NCI-H187 (cell line): Measurements from ENCODE around the gene PAK5.
"Not testable (repeated sequence)": the region's sequence is repeated elsewhere in the genome, so short reads cannot be mapped to it uniquely, and the experiment has no call there.

ENCODE experiments used
- DNase-seq, 2 experiments: peaks; one replicate each; lab custom pipeline; 2025; lab: John Stamatoyannopoulos, UW

Gene PAK5

GRCh38 chr20:9685011-9685410 lies 153.9 kb downstream of the PAK5 start:
- DNase-seq, result no peak

- no peak for DNase-seq
Measured at GRCh38 chr20:9677100-9677623, 161.7 kb downstream of the PAK5 start.

- no peak for DNase-seq
Measured at GRCh38 chr20:9672981-9673380, 165.9 kb downstream of the PAK5 start.

- no peak for DNase-seq
Measured at GRCh38 chr20:9672027-9672426, 166.8 kb downstream of the PAK5 start.

GRCh38 chr20:9668381-9668780 lies 170.5 kb downstream of the PAK5 start:
- no peak for DNase-seq

GRCh38 chr20:9663423-9663822 lies 175.5 kb downstream of the PAK5 start:
- no peak for DNase-seq

- no peak for DNase-seq
Measured at GRCh38 chr20:9660236-9660868, 178.5 kb downstream of the PAK5 start.

GRCh38 chr20:9647741-9648140 lies 191.1 kb downstream of the PAK5 start:
- no peak for DNase-seq

GRCh38 chr20:9646375-9646774 lies 192.5 kb downstream of the PAK5 start:
- no peak for DNase-seq

GRCh38 chr20:9642882-9643281 lies 196.0 kb downstream of the PAK5 start:
- DNase-seq, result no peak

GRCh38 chr20:9641499-9642000 lies 197.3 kb downstream of the PAK5 start:
- DNase-seq, result not testable (repeated sequence)

- no peak for DNase-seq
Measured at GRCh38 chr20:9637889-9638288, 201.0 kb downstream of the PAK5 start.

- no peak for DNase-seq
Measured at GRCh38 chr20:9635750-9636149, 203.1 kb downstream of the PAK5 start.

GRCh38 chr20:9634327-9634726 lies 204.5 kb downstream of the PAK5 start:
- no peak for DNase-seq

GRCh38 chr20:9632991-9633390 lies 205.9 kb downstream of the PAK5 start:
- no peak for DNase-seq

- no peak for DNase-seq
Measured at GRCh38 chr20:9632265-9632664, 206.6 kb downstream of the PAK5 start.

- no peak for DNase-seq
Measured at GRCh38 chr20:9630554-9630953, 208.3 kb downstream of the PAK5 start.

- DNase-seq, result no peak
Measured at GRCh38 chr20:9629831-9630230, 209.0 kb downstream of the PAK5 start.

GRCh38 chr20:9628589-9628988 lies 210.3 kb downstream of the PAK5 start:
- DNase-seq, result no peak

- no peak for DNase-seq
Measured at GRCh38 chr20:9628141-9628540, 210.7 kb downstream of the PAK5 start.

- no peak for DNase-seq
Measured at GRCh38 chr20:9627219-9627618, 211.7 kb downstream of the PAK5 start.

GRCh38 chr20:9626357-9626756 lies 212.5 kb downstream of the PAK5 start:
- DNase-seq, result no peak

- DNase-seq, result no peak
Measured at GRCh38 chr20:9617940-9618339, 220.9 kb downstream of the PAK5 start.

GRCh38 chr20:9616833-9617461 lies 221.9 kb downstream of the PAK5 start:
- DNase-seq, result peak in 1 of 2 experiments; percentile 18
